SK-N-MC (cell line): ENCODE results near the gene DST.
"Not testable (repeated sequence)": the region's sequence is repeated elsewhere in the genome, so short reads cannot be mapped to it uniquely, and the experiment has no call there.

Experiments
- EZH2 ChIP-seq: fragments of 200-600 bp; sonication (generic); IDR thresholded peaks from one replicate; pipeline ENCODE4 v1.6.1; 2017; ENCODE audit warnings: antibody characterized with exemption
- POLR2AphosphoS5 ChIP-seq: IDR thresholded peaks from 2 replicates; pipeline ENCODE4 v1.6.1; 2012; ENCODE audit warnings: mild to moderate bottlenecking, low read depth, low read length, borderline replicate concordance

DNA sequence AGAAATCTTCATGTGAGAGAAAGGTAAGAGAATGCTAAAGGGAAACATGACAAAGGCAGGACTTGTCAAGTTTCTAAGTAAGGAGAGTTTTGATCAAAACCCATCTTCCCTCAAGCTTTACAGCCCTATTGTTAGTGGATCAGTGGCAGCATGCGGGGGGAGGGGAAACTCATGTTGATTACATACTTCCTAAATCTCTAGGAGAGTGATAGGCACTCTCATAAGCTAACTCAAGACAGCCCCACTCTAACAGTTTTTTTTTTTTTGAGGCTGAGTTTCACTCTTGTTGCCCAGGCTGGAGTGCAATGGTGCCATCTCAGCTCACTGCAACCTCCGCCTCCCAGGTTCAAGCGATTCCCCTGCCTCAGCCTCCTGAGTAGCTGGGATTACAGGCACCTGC, 18.6 kb upstream of the DST start:
- not testable (repeated sequence) for TF ChIP-seq POLR2AphosphoS5, EZH2
